GM21360 (cell line): ENCODE results near the gene PIK3R5.

Experiments
- ATAC-seq: cut with Tn5 transposase; IDR thresholded peaks from one replicate; pipeline ENCODE4 v1.9.1; 2021; ENCODE audit warnings: mild to moderate bottlenecking, moderate library complexity; ENCODE audit not compliant: unreplicated experiment

Gene PIK3R5

DNA sequence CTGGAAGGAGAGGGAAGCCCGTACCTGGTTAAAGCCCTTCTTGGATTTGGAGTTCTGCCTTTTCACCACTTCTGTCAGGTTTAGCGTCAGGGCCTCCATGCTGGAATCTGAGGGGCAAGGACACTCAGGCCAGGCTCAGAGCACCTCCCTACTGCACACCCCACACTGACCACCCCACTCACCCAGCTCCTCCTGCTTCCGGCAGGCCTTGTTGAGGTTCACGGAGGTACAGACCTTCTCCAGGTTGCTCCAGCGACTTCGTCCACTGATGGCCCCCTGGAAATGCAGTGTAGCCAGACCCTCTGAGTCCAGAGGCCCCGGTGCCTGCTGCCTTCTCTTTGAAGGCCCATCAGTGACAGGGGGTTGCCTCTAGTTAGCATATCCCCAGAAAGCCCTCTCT lies 83.9 kb downstream of the PIK3R5 start:
- ATAC-seq: no peak

DNA sequence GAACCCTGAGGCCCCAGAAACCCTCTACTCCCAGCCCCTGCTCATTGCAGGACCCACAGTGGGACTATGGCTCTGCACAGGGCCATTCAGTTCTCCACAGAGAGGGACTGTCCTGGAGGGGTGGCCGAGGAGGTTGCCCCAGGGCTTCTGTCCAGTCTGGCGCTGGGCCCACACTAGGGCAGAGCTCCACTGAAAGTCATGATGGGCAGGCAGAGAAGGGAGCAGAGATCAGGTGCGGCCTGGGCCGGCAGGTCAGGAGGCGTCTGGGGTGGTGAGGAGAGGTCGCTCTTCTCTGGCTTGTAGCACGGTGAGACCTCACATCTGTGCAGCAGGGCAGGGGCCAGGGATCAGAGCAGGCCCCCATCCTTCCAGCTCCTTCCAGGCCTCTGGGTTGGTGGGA lies 85.0 kb downstream of the PIK3R5 start:
- ATAC-seq: no peak

DNA sequence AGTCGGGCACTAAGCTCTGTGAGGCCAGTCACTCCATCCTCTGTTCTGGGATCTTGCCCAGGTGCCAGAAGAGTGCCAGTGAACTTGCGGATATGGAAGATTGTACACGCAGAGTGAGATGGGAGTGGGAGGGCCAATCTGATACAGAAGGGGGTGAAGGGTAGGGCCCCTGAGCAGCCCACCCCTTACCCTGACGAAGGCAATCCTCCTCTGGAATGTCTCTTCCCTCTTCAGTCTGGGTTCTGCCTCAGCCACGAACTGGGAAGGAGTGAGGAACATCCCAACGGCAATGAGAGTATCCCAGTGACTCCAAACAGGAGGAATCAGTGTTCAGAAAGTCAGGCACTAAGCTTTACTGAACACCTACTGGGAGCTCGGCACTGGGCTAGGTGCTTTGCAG lies 86.1 kb downstream of the PIK3R5 start:
- no peak for ATAC-seq

DNA sequence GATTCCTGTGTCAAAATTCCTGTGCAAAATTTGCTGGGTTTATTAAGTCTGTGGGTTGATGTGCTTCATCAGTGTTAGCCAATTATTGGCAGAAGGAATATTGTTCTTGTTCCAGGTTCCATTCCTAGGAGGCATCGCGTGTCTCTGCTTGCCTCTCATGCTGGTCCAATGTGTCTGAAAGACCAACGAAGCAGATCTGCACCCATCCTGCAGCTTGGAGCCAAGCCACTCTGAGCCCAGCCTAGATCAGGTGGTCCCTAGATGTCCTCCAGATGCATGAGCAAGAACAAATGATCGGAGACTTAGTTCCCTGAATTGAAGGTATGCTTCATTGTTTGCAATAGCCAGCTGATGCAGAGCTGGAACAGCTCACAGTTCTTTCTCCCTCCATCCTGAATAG lies 87.5 kb downstream of the PIK3R5 start:
- no peak for ATAC-seq

DNA sequence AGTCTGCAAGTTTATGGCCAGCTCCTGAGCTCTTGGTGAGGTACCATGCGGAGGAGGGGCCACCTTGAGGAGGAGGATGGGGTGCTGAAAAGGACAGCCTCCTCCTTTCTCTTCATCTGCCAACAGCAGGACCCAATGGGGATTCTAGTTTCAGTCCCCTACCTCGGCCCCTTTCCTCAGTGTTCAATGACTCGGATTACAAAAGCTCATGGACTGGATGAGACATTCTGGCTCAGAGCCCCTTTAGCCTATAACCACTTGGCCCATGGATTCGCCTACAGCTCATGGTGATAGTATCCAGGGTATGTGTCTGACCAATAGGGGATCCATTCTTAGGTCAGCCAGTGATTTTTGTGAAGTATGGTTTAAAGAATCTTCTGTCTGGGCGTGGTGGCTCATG lies 89.5 kb downstream of the PIK3R5 start:
- ATAC-seq: no peak

DNA sequence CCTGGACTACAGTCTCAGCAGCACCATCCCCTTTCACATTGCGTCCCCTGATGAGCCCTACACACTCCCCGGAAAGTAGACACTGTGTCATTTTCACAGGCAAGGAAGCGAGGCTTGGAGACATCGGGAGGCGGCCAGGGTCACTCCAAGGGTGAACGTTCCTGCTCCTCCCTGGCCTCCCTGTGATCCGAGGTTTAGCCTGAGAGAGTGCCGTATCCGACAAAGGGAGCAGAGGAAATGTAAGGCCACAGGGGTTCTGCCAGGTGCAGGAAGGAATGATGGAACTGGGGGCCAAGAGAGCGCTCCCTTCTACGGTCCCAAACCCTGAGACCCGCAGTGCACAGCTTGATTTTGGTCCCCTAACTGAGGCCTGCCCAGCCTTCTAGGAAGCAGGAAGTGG lies 90.1 kb downstream of the PIK3R5 start:
- ATAC-seq: no peak

DNA sequence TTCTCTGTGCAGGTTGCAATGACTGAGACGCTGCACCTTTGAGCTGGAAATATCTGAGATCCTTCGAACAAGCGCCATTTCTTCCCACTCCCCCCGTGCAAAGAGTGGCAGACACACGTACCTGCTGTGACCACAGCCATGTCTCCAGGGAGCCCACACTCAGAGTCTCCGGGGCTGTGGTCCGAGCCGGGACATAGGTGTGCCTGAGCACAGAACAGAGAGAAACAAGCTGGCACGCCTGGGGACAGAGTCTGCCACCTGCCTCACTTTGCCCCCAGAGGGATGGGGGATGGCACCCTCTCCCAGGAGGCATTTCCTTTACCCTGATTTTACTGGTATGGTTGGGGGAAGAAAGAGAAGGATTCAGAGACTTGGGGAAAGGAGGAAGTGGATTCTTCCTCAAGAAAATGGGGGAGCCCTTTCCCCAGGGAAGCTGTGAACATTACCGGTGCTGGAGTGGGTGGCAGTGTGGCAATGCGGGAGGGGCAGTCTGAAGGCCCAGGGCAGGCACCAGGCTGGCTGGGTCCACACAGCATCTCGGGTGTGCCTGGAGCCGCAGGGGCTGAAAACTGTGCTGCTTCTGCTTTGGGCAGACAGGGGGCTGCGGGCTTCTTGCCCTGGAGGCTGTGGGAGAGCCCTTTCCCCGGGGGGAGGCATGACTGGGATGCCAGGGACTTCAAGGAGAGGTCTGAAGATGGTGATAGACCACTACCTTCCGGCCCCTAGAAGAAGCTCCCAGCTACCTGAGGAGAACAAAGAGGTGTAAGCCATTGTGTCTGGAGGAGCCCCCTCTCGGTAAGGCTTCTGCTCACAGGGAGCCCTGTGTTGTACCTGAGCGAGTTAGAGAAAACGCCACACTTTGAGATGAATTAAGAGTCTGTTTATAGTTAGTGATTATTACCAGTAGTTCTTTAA lies 91.4 kb downstream of the PIK3R5 start:
- ATAC-seq: no peak

DNA sequence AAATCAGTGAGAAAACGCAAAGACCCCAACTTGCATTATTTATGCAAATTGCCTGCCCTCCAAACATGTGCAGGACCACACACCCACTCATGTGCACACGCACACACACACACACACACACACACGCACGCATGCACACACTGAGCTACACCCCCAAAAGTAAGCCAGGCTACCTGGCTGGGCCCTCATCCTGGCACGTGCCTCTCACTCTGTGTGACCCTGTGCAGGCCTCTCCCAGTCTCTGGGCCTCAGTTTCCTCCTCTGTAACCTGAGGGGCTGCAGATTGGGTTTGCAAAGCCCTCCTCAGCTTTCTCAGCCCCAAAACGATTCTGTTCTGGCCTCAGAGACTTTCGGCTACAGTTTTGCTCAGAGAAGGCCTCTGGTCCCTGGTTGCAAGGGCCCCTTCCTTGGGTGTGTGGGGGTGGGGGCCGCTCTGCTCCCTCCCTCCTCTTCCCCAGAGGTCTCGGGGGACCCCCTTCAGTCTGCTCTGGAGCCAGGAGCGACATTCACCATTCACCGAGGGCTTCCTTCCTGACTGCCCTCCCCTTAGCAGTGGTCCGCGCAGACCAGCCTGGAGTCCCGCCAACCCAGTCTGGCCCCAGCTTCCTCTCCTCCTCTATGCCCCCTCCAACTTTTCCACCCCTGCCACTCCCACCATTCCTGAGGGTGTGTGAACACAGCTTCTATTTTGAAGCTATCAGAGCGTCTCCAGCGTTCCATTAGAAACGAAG lies 92.6 kb downstream of the PIK3R5 start:
- no peak for ATAC-seq

DNA sequence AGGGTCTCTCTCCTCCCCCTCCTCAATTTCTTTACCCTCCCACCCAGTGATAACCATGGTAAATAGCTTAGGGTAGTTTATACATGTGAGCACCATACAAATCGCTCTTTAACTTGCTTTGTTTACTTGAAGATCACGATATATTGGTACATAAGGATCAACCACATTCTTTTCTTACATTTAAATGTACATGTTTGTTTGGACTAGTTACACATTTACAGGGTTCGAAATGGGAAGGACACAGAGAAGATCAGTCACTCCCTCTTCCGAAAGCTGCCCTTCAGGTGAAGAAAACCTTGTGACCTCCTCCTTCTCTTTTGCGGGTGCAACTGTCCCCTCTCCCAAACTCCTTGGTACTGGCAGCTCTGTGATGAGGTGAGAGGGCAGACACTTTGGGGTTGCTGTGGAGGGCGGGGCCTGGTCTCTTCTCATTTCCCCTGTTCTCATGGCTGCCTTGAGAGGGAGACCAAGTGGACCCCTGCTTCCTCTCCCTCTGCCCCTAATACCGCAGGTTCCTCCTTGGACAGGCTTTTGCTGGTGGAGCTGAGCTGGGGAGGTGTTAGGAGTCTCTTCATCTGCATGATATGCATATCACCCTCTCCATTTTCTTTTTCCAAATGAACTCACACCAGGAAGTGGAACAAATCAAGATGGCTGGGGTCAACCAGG lies 93.3 kb downstream of the PIK3R5 start:
- ATAC-seq: no peak

DNA sequence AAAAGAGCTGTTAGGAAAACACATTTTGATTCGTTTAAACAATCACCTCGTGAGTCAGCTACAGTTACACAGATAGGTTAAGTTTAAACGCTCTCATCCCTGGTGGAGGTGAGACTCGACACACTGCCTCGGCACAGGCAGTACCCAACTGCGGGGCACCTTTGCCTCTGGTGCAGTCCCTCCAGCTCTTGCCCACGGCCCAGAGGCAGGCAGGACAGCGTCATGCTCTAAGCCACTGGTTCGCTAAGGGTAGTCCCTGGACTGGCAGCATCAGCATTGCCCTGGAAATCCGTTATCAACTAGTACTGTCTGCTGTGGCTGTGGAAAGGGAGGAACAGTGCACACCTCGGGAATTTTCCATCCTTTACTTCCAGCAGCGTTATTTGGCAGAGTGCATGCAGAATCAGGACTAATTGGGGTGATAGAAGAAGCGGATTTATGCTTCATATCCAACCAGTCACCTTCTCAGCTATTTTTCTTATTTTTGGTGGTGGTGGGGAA lies 94.4 kb downstream of the PIK3R5 start:
- ATAC-seq: no peak

DNA sequence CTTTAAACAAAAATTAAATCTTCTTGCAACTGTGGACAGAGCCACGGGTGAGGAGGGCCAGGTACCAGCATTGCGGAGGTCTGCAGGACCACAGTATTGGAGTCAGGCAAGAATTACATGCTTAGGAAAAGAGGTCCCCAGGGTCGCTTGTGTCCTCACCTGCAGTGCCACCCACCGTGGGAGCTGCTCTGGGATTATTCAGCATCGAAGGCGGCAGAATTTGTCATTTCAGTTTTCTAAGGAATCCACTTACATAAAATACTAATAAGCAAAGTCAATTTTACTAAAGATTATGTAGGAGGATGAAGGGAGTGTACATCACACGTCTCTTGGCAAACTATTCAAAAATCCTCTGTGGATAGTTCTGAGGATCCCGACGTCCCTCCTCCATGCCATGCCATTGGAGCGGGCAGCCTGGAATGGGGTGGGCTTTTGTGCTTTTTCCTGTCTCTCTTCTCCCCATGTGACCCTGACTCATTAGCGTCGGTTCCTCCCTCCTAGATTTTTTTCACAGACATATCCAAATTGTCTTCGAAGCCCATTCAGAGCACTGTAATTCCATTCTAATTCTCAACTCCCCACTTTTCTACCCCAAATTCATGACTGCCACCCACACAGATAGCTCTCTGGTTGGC lies 95.0 kb downstream of the PIK3R5 start:
- no peak for ATAC-seq

DNA sequence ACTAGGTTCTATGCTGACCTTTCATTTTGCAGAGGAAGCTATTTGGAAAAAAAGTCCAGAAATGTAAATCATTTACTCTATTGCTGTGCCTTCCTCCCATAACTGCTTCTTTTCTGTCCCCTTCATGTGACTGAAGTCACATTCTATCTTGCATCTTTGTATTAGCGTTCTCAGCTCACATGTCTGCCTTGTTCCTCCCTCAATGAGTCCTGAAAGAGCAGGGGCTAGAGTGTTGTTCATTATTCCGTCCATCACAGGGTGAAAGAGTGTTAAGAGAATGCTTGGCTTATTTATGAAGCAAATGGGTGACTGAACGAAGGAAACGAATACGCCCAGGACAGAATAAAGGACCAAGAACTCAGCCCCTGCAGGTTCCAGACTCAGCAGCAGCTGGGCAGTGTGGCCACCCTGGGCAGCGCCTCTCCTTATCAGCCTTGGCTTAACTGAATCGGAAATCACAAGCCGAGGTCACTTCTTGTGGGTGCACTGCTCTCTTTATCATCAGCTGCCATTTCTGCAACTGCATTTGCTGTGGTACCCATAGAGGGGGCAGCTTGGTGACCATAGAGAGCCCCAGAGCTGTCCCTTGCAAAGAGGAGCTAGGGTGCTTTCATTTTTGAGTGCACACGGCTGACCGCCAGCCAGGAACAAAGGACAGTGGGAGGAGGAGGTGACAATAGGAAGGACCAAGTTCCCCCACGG lies 96.2 kb downstream of the PIK3R5 start:
- ATAC-seq: no peak

DNA sequence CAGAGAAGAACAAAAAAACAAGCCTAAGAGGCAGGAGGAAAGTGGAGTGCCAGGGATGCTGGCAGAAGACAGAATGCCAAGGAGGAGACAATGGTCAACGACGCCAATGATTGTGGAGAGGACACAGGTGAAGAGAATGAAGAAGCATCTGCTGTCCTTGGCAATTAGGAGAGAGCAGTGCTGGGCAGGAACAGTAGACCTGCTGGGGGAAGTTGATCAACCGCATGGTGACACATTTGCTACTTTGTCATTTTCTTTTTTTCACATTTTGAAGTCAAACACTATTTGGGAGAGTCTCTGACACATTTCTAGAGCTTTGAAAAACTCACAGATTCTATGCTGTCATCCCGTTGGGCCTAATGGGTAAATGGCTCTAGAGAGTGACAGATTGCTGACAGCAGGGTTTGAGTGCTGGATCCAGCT lies 97.0 kb downstream of the PIK3R5 start:
- ATAC-seq: no peak

DNA sequence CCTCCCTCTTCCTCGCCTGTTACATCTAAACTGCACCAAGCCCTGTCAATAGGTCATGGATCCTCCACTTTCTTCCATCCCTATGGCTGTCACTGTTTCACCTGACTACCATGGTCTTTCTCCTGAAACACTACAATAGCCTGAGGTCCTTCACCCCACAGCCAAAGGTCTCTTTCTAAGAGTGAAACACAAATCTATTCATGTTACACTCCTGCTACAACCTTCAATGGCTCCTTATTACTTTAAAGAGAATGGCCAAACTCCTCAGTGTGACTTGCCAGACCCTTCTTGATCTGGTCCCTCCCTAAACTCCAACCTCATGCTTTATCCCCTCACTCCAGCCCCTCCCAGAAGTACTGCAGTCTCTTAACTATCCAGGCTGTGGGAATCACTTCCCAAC lies 97.4 kb downstream of the PIK3R5 start:
- no peak for ATAC-seq

DNA sequence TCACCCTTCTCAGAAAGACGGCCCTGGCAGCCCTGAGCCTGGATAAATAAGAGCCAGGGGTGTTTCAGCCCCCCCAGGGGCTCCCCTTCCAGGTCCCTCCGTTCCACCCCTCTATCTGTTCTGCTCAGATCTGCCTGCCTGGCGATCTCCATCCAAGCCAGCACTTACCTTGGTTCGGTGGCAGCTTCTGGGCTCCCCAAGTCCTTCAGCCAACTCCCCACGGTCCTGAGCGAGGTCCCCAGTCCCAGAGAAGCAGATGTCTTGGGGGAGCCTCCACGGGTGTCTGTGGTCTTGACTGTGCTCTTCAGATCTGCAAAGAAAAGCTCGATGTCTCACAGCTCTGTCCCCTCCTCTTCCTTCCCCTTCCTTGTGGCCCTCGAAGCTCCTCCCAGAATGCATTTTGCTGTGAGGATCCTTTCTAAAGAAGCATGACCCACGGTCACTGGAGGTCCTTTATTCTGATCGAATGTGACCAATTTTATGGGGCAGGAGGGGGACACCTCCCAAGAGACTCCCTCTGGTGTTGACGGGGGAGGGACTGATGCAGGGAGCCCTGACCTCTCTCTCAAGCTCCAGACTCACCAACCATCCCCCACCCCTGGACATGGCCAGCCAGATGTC lies 98.0 kb downstream of the PIK3R5 start, which contains the start of gene PIK3R6:
Gene PIK3R6 (minus strand): TSS at position 314 of the 621 bp plus-strand sequence. CDS start 17,880 bp downstream, outside the sequence.
- no peak for ATAC-seq

DNA sequence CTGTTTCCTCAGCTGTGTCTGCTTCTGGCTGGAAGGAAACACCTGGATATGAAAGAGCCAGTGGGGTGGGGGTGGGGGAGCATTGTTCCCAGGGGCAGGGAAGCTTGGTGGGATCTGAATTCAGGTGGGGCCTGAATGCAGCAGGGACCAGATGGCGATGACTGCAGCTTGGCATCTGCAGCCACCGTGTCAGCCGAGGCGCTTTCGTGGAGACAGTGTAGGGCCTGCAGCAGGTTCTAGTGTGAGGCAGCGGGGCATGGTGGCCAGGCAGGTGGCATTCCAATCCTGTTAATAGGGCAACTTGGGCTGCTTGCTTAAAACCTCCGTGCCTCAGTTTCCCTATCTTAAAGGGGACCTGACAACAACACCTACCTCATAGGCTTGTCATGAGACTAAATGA lies 99.7 kb downstream of the PIK3R5 start:
- ATAC-seq: no peak

DNA sequence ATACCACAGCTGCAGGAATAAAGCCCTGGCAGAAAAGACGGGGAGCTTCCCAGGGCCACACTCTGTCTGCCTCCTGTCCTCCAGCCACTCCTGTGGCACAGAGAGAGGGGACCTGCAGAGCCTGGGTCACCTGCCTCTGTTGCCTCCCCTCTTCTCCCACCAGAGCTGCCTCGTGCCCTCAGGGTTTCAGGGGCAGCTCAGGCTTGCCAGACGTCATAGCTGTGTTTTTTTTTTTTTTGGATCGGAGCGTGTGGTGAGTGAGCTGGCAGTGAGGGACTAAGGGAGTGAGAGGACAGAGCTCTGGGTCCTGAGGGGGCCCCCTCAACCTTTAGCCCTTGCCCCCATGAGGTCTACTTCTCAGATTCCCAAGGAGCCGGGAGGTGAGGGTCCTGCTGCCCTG lies 100.1 kb downstream of the PIK3R5 start:
- no peak for ATAC-seq

DNA sequence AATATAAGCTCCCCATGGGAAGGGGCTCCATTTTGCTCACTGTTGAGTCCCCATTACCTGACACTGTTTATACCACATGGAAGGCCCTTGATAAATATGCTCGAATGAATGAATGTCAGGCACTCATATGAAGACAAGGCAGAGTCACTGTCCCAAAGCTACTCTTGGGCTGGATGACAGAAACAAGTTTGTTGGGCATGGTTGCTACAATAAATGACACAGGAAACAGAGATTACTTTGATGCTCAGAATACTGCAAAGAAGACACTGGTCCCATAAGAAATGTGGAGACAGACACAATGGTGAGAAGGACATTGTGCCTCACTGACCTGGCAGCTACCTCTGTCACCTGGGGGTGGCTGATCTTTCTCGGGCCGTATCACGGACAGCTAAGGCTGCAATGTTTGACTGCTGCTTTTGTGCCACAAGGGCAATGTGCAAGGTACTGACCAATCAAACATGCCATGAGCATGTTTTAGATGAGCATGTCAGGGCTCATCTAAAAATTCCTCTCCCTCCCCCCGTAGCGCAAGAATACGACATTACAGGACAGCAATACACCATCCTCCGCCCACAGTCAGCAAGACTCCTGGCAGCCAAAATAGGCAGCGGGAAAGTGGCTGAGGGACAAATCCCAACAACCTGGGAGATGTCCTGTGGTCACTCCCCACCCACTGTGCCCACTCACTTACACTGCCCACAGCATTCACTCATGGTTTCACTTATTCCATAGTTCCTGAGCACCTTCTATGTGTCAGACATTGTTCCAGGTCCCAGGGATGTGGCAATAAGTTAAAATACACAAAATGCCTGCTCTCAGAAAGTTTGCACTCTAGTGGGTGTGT lies 103.1 kb downstream of the PIK3R5 start:
- no peak for ATAC-seq
